ENCODE measurements around the gene LETMD1. TPM values are rescaled to one million over a fixed set of nuclear protein-coding genes. Genes with fewer than 3 reads are reported as not detected.

The LETMD1 gene
- total RNA-seq, 1 donor from 2014 or later: 8.6 TPM

DNA sequence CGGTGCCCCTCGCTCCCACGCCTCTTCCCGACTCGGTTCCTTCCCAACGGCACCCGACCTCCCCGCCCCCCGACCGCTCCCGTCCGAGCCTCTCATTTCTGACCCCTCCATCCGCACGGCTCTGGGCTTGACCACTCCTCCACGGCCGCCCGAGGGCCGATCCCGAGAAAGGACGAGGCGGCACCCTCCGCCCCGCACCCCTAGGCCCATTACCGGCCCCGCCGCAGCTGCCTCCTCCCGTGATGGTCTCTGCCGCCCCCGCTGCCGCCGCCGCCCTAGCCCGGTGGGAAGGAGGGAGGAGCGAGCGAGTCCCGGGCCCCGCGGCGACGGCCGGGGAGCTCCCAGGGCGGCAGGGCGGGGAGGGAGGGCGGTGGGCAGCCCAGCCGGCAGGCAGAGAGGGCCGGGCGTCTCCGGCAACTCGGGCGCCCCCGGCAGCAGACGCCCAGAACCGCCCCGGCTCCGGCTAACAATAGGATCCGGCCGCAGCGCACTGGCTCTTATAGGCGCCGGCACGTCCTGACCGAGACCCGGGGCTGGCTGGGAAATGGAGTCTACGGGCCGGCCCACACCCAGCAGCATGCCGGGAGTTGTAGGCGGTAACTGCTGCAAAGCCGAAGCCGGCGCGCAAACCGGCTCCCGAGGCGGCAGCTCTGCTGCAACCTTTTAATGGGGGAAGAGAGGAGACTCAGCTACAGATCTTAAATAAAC lies 35.2 kb downstream of the LETMD1 start, which contains the start of gene CSRNP2:
TSS of gene CSRNP2 (minus strand) at position 471 of the 708 bp plus-strand sequence. CDS start 7,035 bp downstream, outside the sequence.
- H3K36me3 ChIP-seq: no peaks in the 10 kb centered on the region
- H3K4me1 ChIP-seq: peaks cover 5 to 13% of the 10 kb centered on the region in 2 donors
- H3K4me3 ChIP-seq: peak within 1 kb of the TSS; percentile 91 to 99
- intact Hi-C loops (cut with DNase I): loop anchor here (1.0 to 2.0 kb wide), 6 partner anchors 35 to 318 kb away; partner anchors contain the start of genes ATF1, DAZAP2, LETMD1 and POU6F1
- peak within 1 kb of the TSS; percentile 95 to 99 for H3K27ac ChIP-seq
- no peaks in the 10 kb centered on the region for H3K27me3 ChIP-seq
- H3K9me3 ChIP-seq: no peaks in the 10 kb centered on the region
- TF ChIP-seq, protein P1, sequence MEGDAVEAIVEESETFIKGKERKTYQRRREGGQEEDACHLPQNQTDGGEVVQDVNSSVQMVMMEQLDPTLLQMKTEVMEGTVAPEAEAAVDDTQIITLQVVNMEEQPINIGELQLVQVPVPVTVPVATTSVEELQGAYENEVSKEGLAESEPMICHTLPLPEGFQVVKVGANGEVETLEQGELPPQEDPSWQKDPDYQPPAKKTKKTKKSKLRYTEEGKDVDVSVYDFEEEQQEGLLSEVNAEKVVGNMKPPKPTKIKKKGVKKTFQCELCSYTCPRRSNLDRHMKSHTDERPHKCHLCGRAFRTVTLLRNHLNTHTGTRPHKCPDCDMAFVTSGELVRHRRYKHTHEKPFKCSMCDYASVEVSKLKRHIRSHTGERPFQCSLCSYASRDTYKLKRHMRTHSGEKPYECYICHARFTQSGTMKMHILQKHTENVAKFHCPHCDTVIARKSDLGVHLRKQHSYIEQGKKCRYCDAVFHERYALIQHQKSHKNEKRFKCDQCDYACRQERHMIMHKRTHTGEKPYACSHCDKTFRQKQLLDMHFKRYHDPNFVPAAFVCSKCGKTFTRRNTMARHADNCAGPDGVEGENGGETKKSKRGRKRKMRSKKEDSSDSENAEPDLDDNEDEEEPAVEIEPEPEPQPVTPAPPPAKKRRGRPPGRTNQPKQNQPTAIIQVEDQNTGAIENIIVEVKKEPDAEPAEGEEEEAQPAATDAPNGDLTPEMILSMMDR (IDR thresholded peaks at IDR 0.05): no peak
- DNase-seq (ENCODE audit: low spot score in 2 of 2): peak; percentile 90 to 98

DNA sequence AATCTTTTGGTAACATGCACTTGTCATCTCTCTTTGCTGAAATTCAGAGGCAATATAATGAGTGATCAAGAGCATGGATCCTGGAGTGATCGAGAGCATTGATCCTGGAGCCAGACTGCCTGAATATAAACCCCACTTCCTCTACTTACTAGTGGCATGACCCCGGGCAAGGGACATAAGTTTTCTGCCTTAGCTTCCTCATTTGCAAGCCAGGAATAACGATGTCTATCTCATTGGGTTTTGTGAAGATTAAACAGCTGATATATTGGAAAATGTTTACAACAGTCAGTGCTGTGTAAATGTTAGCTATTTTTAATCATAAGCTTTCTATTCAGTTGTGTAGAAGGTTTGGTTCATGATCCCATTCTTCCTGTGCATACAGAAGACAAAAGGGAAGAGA lies 37.6 kb downstream of the LETMD1 start:
- Histone ChIP-seq H3K36me3 (peaks cover 4 to 6% of the 10 kb centered on the region in 2 donors), H3K27me3 (no peaks in the 10 kb centered on the region), H3K4me3 (no peak overlapping the region), H3K27ac (no peak overlapping the region), H3K9me3 (no peaks in the 10 kb centered on the region), H3K4me1 (peaks cover 5 to 12% of the 10 kb centered on the region in 2 donors)
- TF ChIP-seq, protein P1 (IDR thresholded peaks at IDR 0.05): no peak
- peak in 1 of 2 donors; percentile 24 for DNase-seq (ENCODE audit: low spot score in 2 of 2)
- intact Hi-C loops (cut with DNase I): no loop called here

DNA sequence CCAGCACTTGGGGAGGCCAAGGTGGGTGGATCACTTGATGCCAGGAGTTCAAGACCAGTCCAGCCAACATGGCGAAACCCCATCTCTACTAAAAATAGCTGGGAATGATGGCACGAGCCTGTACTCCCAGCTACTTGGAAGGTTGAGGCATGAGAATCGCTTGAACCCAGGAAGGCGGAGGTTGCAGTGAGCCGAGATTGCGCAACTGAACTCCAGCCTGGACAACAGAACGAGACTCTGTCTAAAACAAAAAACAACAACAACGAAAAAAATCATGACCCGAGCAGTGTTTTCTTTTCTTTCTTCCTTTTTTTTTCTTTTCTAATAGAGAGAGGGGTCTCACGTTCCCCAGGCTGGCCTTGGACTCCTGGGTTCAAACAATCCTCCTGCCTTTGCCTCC lies 38.8 kb downstream of the LETMD1 start:
- no peaks in the 10 kb centered on the region for H3K27me3 ChIP-seq
- peaks cover 4 to 5% of the 10 kb centered on the region in 2 donors for H3K4me1 ChIP-seq
- no peak overlapping the region for H3K4me3 ChIP-seq
- no peak for DNase-seq (ENCODE audit: low spot score in 2 of 2)
- H3K27ac ChIP-seq: no peak overlapping the region
- no peaks in the 10 kb centered on the region for H3K9me3 ChIP-seq
- TF ChIP-seq, protein P1 (IDR thresholded peaks at IDR 0.05): no peak
- peaks cover 5 to 9% of the 10 kb centered on the region in 2 donors for H3K36me3 ChIP-seq
- intact Hi-C loops (cut with DNase I): no loop called here

DNA sequence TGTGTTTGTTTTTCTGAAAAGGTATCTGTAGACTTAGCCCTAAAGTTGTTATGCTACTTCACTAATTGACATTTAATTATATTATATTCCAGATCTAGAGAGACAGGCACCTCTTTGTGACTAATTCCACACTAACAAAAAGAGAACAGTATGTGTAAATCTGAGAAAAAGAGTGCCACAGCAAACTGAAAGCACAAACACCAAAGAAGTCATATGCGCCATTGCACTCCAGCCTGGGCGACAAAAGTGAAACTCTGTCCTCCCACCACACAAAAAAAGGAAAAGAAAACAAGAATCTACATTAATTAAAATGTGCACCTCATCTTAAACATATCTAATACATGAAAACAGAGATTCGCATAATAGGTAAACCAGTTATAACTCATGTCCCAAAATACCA lies 39.7 kb downstream of the LETMD1 start:
- Histone ChIP-seq H3K4me1 (peaks cover 0 to 5% of the 10 kb centered on the region in 2 donors), H3K27ac (no peak overlapping the region), H3K9me3 (no peaks in the 10 kb centered on the region), H3K36me3 (peaks cover 9% of the 10 kb centered on the region in 2 donors), H3K27me3 (no peaks in the 10 kb centered on the region), H3K4me3 (no peak overlapping the region)
- DNase-seq (ENCODE audit: low spot score in 2 of 2): no peak
- TF ChIP-seq, protein P1 (IDR thresholded peaks at IDR 0.05): no peak
- intact Hi-C loops (cut with DNase I): no loop called here

DNA sequence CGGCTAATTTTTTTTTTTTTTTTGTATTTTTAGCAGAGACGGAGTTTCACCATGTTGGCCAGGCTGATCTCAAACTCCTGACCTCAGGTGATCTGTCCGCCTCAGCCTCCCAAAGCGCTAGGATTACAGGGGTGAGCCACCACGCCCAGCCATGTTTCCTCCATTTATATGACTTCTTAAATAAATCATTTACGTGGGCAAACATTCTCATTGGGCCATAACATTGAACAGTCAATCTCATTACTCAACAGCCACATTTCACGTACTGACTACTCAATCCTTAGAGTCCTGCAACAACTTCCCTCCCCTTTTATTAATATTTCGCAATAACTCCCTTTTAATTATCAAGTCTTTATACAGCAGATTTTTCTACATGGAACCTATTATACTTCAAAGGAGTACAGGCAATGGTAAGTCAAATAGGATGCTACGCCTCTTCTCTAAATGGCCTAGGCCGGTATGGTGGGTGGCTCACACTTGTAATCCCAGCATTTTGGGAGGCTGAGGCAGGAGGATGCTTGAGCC lies 42.6 kb downstream of the LETMD1 start:
- H3K36me3 ChIP-seq: peaks cover 29 to 30% of the 10 kb centered on the region in 2 donors

More for the DNA sequence above, 42.6 kb downstream of the LETMD1 start:
- Histone ChIP-seq H3K27ac (no peak overlapping the region), H3K4me3 (no peak overlapping the region), H3K27me3 (no peaks in the 10 kb centered on the region), H3K9me3 (no peaks in the 10 kb centered on the region), H3K4me1 (no peaks in the 10 kb centered on the region)
- intact Hi-C loops (cut with DNase I): no loop called here
- TF ChIP-seq, protein P1 (IDR thresholded peaks at IDR 0.05): no peak
- no peak for DNase-seq (ENCODE audit: low spot score in 2 of 2)
